Karpas-422 (cell line): ENCODE results near the gene GPR3. TPM values are rescaled to one million over a fixed set of nuclear protein-coding genes. Genes with fewer than 3 reads are reported as not detected.
"Not testable (repeated sequence)": the region's sequence is repeated elsewhere in the genome, so short reads cannot be mapped to it uniquely, and the experiment has no call there.

Source experiments
- DNase-seq: peaks from one replicate; pipeline ENCODE4 v3.0.0-alpha.2; 2015
- H2AFZ ChIP-seq: fragments of 200-600 bp; sonication (generic); 2 replicates; pipeline ENCODE4 v1.6.1; 2014; ENCODE audit warnings: antibody characterized with exemption, low read length, mixed read lengths
- H3K27ac ChIP-seq: fragments of 200-600 bp; sonication (generic); 2 replicates; pipeline ENCODE4 v1.5.1; 2014; ENCODE audit warnings: mild to moderate bottlenecking, low read length, moderate library complexity
- H3K27me3 ChIP-seq: fragments of 200-600 bp; sonication (generic); 2 replicates; pipeline ENCODE4 v1.6.1; 2014; ENCODE audit warnings: low read length, mixed read lengths
- H3K36me3 ChIP-seq: fragments of 200-600 bp; sonication (generic); 2 replicates; pipeline ENCODE4 v1.6.1; 2014; ENCODE audit warnings: low read length, mixed read lengths; ENCODE audit not compliant: insufficient read depth
- H3K4me1 ChIP-seq: fragments of 200-600 bp; sonication (generic); 2 replicates; pipeline ENCODE4 v1.6.1; 2014; ENCODE audit warnings: mild to moderate bottlenecking, low read length, mixed read lengths
- H3K4me2 ChIP-seq: fragments of 200-600 bp; sonication (generic); 2 replicates; pipeline ENCODE4 v1.6.1; 2014; ENCODE audit warnings: low read length, low read depth, mild to moderate bottlenecking; ENCODE audit not compliant: poor library complexity, severe bottlenecking
- H3K4me3 ChIP-seq: fragments of 200-600 bp; sonication (generic); 2 replicates; pipeline ENCODE4 v1.5.1; 2014; ENCODE audit warnings: mild to moderate bottlenecking, antibody characterized with exemption, low read length, mixed read lengths
- H3K79me2 ChIP-seq: fragments of 200-600 bp; sonication (generic); 2 replicates; pipeline ENCODE4 v1.6.1; 2014; ENCODE audit warnings: mild to moderate bottlenecking, low read length, mixed read lengths
- H3K9ac ChIP-seq: fragments of 200-600 bp; sonication (generic); 2 replicates; pipeline ENCODE4 v1.6.0; 2014; ENCODE audit warnings: low read length
- H3K9me2 ChIP-seq: fragments of 200-600 bp; sonication (generic), shearing (Covaris generic); replicated peaks from 2 replicates; pipeline ENCODE4 v1.6.0; 2014; ENCODE audit warnings: mild to moderate bottlenecking, low read length, moderate library complexity; ENCODE audit not compliant: insufficient read depth
- H3K9me3 ChIP-seq: fragments of 300-700, 200-600 bp; sonication (generic); 2 replicates; pipeline ENCODE4 v1.6.1; 2014; ENCODE audit warnings: low read length, mixed read lengths
- H4K20me1 ChIP-seq: fragments of 200-600 bp; sonication (generic); 2 replicates; pipeline ENCODE4 v1.6.1; 2014; ENCODE audit warnings: mild to moderate bottlenecking, antibody characterized with exemption, low read length, low read depth; ENCODE audit not compliant: insufficient read depth
- total RNA-seq: library from RNA; depleted of rRNA; stranded (reverse); fragments of >200 nt; shearing (Covaris generic); gene quantifications from 2 replicates; pipeline ENCODE4 v1.2.3, GENCODE V29; 2014; ENCODE audit warnings: low replicate concordance

The GPR3 gene
- total RNA-seq, 1 experiment from 2014 or later: 3.6 TPM

GRCh38 chr1:27380766-27381733 lies 11.4 kb upstream of the GPR3 start:
- Histone ChIP-seq H3K9me3 (no peaks in the 10 kb centered on the region), H3K9me2 (no peaks in the 10 kb centered on the region), H3K79me2 (no peaks in the 10 kb centered on the region), H3K4me3 (no peak overlapping the region), H2AFZ (no peak overlapping the region), H4K20me1 (no peaks in the 10 kb centered on the region), H3K9ac (no peak overlapping the region), H3K4me2 (no peak overlapping the region), H3K27me3 (no peaks in the 10 kb centered on the region), H3K36me3 (no peaks in the 10 kb centered on the region), H3K27ac (no peak overlapping the region), H3K4me1 (no peaks in the 10 kb centered on the region)
- DNase-seq: no peak

- H3K4me2 ChIP-seq: no peak overlapping the region
- H3K27me3 ChIP-seq: no peaks in the 10 kb centered on the region
- no peak for DNase-seq
Observed at GRCh38 chr1:27381969-27382762, 10.3 kb upstream of the GPR3 start.

GRCh38 chr1:27383039-27383605 lies 9.3 kb upstream of the GPR3 start, which contains the start of gene CD164L2:
Gene CD164L2 (minus strand): TSS chr1:27383333. CDS start chr1:27383239, 94 bp downstream.
- Histone ChIP-seq H4K20me1 (no peaks in the 10 kb centered on the region), H3K27ac (no peak within 1 kb of the TSS), H2AFZ (no peak within 1 kb of the TSS), H3K36me3 (no peaks in the 10 kb centered on the region), H3K9me3 (no peaks in the 10 kb centered on the region), H3K4me1 (no peaks in the 10 kb centered on the region), H3K79me2 (no peaks in the 10 kb centered on the region), H3K4me3 (no peak within 1 kb of the TSS), H3K9ac (no peak within 1 kb of the TSS), H3K27me3 (no peaks in the 10 kb centered on the region), H3K9me2 (no peaks in the 10 kb centered on the region), H3K4me2 (no peak within 1 kb of the TSS)
- no peak for DNase-seq

More at GRCh38 chr1:27381969-27382762, 10.3 kb upstream of the GPR3 start:
- no peaks in the 10 kb centered on the region for H3K79me2 ChIP-seq
- H3K36me3 ChIP-seq: no peaks in the 10 kb centered on the region
- H3K27ac ChIP-seq: no peak overlapping the region
- no peaks in the 10 kb centered on the region for H3K9me3 ChIP-seq
- no peak overlapping the region for H2AFZ ChIP-seq
- no peak overlapping the region for H3K9ac ChIP-seq
- H3K4me3 ChIP-seq: no peak overlapping the region
- H3K9me2 ChIP-seq: no peaks in the 10 kb centered on the region
- no peaks in the 10 kb centered on the region for H3K4me1 ChIP-seq
- no peaks in the 10 kb centered on the region for H4K20me1 ChIP-seq

DNA sequence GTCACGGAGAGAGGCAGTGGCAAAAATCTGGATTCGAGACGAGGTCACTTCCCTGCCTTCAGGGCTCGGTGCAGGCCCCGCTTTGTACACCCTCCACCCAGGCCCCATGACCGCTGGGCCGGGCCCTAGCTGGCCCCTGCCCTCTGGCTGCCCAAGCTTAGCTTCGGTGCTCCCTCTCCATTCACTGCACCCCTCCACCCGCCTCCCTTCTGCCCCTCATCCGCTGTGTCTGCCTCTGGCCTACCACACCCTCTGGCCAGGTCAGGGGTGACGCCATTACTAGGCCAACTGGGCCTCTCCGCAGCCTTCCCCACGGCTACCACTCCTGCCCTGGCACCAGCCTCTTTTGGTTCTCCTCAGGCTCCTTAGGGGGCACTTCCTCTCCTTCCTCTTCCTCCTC lies 8.8 kb upstream of the GPR3 start:
- Histone ChIP-seq H3K4me1 (no peaks in the 10 kb centered on the region), H3K9ac (no peak overlapping the region), H3K4me2 (no peak overlapping the region), H3K4me3 (no peak overlapping the region), H3K36me3 (no peaks in the 10 kb centered on the region), H4K20me1 (no peaks in the 10 kb centered on the region), H2AFZ (no peak overlapping the region), H3K27ac (no peak overlapping the region), H3K27me3 (no peaks in the 10 kb centered on the region), H3K9me3 (no peaks in the 10 kb centered on the region), H3K9me2 (no peaks in the 10 kb centered on the region), H3K79me2 (no peaks in the 10 kb centered on the region)
- no peak for DNase-seq

GRCh38 chr1:27384797-27385196 lies 7.6 kb upstream of the GPR3 start:
- H3K9ac ChIP-seq, H3K9me2 ChIP-seq, H3K9me3 ChIP-seq, H3K27ac ChIP-seq, H3K4me3 ChIP-seq, H4K20me1 ChIP-seq, H3K79me2 ChIP-seq, H2AFZ ChIP-seq, DNase-seq, H3K4me1 ChIP-seq, H3K36me3 ChIP-seq, H3K27me3 ChIP-seq, H3K4me2 ChIP-seq: not testable (repeated sequence)

GRCh38 chr1:27388337-27389005 lies 4.0 kb upstream of the GPR3 start:
- Histone ChIP-seq H3K27ac (no peak overlapping the region), H3K9me2 (no peaks in the 10 kb centered on the region), H3K79me2 (peaks cover 5% of the 10 kb centered on the region; the same call in 1 of the 2 replicates), H3K27me3 (no peaks in the 10 kb centered on the region), H3K9me3 (no peaks in the 10 kb centered on the region), H2AFZ (no peak overlapping the region), H3K36me3 (no peaks in the 10 kb centered on the region), H3K4me1 (peaks cover 18% of the 10 kb centered on the region), H3K9ac (no peak overlapping the region), H3K4me2 (no peak overlapping the region), H4K20me1 (no peaks in the 10 kb centered on the region), H3K4me3 (no peak overlapping the region)
- DNase-seq: peak; percentile 83

GRCh38 chr1:27391511-27392095 lies 819 bp upstream of the GPR3 start:
- Histone ChIP-seq H3K9me3 (no peaks in the 10 kb centered on the region), H3K36me3 (no peaks in the 10 kb centered on the region), H3K79me2 (peaks cover 5% of the 10 kb centered on the region; the same call in 1 of the 2 replicates), H3K27ac (no peak overlapping the region), H2AFZ (peak overlapping the region; percentile 80; the same call in 1 of the 2 replicates), H3K4me3 (peak overlapping the region; percentile 96), H3K27me3 (no peaks in the 10 kb centered on the region), H4K20me1 (no peaks in the 10 kb centered on the region), H3K4me2 (peak overlapping the region; percentile 98), H3K9me2 (no peaks in the 10 kb centered on the region), H3K4me1 (peaks cover 29% of the 10 kb centered on the region), H3K9ac (peak overlapping the region; percentile 67)
- DNase-seq: peak; percentile 85
